Measurements from ENCODE around the gene SEMA5A.

- no peak for TF ChIP-seq CTCF (IDR thresholded peaks at IDR 0.05)
- TF ChIP-seq POLR2A (IDR thresholded peaks at IDR 0.05) = no peak
Observed at GRCh38 chr5:9512457-9512856, 33.4 kb downstream of the SEMA5A start.

All from lower leg skin (tissue), 3 donors.